HS-27A (cell line): ENCODE data around the gene RXRA.

Experiments used
- DNase-seq: peaks from one replicate; pipeline ENCODE4 v3.0.0-alpha.2; 2012; ENCODE audit warnings: low read depth, missing footprints

Gene RXRA

DNA sequence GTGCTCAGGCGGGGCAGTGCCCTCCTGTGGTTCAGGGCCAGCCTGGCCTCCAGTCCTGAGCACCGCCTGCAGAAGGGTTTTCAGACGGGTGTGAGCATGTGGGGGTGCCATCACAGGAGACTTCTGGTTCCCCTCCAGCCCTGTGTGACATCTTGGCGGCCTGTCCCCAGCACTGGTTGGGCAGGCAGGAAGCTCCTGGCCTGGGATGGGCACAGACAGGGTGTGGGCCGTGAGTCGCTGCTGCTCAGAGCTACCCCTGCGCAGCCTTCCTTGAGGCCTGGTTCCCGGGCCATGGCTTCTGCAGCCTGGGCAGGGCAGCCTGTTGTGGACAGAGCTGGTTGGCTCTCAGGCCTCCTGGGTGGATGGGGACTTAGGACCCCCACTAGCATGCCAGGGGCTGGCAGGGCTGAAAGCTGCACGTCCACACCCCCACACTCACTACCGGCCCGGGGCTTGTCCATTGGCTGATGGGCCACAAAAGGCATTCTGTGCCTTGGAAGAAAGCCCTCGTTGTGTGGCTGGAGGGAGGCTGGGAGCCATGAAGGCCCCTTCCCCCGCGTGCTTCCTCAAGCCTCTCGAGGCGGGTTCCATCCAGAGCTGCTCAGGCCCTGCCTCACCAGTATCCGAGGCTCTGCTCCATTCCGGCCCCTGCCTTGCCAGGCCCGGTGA lies 58.7 kb downstream of the RXRA start:
- no peak for DNase-seq

DNA sequence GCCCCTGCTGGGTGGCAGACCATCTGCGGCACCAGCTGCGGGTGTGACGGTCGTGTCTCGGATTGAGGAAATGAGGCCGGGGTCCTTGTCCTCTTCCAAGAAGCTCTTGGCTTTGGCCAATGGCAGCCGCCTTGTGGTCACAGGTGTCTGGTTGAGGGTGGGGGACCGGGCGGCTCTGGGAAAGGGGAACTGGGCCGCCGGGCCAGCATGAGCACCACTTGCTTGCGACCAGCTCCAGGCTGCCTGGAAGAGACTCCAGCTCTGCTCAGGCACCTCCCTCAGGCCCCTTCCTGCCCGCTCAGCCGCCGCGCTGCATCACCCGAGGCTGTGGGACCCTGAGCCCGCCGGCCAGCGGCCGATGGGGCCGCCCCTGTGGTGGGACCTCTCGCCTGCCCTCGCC lies 59.7 kb downstream of the RXRA start:
- DNase-seq, result no peak

DNA sequence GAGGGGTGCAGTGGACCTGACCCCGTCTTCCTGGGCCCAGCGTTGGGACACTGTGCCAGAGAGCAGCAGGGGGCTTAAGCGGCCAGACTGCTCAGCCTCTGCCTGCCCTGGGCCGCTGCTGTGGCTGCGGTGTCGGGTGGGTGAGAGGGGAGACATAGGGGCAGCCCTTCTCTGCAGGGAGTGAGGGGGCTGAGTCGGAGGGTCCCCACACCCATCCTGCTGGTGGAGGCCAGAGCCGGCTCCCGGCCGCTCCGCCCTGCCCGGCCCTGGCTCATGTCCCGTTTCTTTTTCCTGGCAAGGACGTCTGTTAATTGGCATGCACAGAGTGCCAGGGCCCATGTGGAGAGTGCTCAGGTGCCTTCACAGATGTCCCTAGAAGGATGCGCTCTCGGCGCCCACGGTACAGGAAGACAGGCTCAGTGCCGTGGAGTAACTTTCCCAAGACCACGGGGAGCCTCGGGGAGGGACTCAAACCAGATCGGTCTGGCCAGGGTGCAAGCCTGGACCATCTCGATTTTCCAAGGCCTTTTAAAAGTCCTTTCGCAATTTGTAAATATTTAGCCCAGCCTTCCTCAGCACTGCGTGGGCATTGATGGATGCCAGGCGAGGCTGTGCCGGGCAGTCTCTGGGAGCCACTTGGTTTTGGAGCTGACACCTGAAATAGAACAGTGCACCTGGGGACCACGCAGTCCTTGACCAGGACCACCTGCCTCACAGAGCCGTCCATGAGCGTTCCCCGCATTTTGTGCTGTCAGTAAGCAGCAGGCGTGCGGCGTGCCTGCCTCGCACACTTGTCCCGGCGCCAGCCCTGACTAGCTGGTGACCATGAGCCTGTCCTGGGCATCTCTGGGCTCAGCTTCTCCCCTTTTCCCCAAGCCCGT lies 60.9 kb downstream of the RXRA start:
- DNase-seq, result no peak

DNA sequence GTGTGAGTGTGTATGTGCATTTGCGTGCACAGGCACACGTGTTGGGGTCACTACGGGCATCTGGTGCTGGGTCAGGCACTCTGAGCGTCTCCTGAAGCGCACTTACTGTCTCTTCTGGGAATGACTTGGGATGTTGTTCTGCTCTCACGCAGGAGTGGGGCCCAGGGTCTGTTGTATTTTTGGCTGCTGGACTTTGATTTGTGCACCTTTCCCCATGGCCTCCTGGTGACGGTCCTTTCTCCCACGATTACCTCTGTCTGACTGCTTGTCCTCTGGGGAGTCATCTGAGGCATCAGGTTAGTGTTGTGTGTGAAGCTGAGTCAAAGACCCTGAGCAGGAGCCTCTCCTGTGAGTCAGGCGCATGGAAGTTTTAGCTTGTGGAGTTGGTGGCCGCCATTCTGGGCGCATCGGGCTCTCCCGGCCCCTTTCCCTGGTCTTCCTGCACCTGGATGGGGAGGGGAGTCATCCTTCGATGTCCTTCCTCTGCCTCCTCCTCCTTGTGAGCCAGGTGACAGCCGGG lies 62.1 kb downstream of the RXRA start:
- DNase-seq, result no peak

DNA sequence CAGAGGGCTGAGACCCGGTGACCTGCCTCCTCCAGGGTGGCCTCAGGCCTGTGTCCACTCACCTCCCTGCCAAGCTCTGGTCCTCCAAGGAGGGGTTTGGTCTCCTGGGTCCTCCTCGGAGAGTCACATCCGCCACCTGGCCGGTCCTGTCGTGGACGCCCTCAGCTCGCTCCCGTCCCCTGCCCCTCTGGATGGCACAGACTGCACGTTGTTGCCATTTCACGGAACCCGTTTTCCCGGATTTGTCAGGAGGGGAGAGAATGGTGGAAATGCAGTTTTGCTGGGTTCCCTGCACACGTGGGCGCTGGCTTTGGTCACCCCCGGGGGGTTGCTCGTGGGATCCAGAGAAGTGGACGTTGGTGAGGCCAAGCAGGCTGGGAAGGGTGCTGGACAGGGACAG lies 62.7 kb downstream of the RXRA start:
- no peak for DNase-seq

DNA sequence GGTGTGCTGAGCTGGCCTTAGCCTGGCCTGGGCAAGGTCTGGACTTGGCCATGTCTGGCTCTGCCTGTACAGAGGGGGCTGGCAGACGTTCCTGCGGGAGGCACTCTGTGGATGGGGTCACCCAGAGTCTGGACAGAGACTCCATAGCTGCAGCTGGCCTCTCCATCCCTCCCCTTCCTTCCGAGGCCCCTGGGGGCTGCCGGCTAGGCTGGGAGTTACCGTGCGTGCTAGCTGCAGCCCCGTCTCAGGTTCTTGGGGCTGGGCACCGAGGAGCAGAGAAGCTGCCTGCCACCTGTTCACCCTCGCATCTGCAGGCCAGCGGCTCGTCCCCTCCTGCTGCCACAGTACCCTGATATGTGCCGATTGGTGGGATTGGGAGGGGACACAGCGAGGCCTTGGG lies 63.4 kb downstream of the RXRA start:
- no peak for DNase-seq

DNA sequence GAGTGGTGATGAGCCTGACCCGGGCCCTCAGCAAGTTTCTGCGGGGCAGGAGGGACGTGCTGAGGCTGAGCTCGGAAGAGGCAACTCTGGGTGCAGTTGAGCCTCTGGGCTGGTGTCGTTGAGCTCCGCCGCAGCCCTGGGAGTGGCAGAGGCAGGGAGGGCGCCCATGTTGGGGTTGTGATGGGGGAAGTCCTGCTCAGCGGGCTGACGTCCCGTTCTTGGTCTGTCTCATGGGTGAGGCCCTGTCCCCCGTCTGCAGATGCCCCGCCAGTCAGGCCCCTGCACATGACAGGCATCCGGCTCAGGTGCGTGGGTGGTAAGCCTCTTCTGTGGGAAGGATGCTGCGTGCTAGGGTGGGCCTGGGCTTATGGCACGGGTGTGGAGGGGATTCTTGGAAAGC lies 64.3 kb downstream of the RXRA start:
- DNase-seq, result no peak

DNA sequence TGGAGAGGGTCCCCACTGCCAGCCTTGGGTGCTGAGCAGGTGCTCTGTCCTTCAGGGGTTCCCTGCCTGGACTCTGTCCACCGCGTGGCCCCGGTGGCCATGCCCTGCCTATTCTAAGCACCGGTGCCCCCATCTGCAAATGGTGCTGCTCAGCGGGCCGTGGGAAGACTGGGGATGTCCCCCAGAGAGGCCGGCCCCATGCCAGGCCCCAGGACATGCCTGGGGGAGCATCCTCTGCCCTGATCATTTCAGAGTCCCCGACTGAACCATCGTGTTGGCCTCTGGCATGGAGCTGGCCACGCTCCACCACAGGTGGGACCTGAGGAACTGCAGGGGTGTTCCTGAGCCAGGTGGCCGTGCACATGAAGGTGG lies 64.7 kb downstream of the RXRA start:
- no peak for DNase-seq

DNA sequence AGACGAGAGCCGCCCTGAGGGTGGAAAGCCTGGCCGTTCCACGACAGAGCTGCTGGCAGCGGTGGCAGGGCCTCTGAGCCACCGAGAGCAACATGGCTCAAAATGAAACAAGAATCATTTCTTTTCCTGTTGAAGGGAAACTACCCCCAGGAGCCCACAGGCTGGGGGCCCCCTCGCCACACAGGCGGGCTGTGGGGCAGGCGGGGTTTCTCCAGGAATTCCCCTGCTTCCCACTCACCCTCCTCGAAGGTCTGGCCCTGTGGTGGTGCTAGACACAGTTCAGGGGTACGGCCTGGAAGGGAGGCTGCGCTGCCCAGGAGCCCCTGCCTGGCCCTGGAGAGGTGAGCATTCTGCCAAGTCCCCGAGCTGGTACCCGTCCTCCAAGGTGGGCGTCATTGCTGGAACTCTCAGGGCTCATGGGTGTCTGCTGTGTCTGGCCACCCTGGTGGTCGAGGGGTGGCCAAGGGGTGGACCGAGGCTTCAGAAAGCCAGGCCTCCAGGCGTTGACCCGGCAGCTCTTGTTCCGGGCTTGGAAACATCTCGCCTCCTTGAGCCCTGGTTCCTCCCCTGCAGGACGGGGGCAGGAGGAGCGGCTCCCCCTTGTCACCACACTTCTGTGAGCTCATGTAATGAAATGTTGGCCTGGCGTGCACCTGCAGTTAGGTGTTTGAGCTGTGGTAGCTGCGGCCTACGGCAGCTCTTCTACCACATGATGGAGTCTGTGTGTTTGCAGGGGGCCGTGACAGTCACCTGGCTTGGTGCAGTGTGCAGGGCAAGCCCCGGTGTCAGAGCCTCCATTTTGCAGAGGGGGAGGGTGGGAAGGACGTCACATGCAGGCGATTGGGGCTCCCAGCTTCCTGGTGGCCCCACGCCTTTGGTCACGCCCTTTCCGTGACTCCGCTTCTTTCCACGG lies 65.3 kb downstream of the RXRA start:
- DNase-seq, result no peak

DNA sequence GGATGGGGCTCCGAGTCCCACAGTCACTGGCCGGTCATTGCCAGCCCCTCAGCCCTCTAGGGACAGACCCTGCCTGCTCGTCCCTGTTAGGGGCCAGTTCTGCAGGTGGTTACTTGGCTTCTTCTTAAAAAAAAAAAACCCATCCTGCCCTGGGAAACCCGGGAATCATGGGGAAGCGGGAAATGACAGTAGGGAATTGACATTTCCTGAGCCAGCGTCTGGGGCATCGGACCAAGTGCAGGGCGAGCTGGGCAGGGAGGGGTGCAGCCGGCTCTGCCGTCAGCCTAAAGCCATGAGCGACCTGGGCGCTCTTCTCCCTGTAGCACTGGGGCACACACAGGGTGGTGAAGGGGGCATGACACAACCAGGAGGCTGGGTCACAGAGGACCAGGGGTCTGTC lies 66.6 kb downstream of the RXRA start:
- DNase-seq, result no peak

DNA sequence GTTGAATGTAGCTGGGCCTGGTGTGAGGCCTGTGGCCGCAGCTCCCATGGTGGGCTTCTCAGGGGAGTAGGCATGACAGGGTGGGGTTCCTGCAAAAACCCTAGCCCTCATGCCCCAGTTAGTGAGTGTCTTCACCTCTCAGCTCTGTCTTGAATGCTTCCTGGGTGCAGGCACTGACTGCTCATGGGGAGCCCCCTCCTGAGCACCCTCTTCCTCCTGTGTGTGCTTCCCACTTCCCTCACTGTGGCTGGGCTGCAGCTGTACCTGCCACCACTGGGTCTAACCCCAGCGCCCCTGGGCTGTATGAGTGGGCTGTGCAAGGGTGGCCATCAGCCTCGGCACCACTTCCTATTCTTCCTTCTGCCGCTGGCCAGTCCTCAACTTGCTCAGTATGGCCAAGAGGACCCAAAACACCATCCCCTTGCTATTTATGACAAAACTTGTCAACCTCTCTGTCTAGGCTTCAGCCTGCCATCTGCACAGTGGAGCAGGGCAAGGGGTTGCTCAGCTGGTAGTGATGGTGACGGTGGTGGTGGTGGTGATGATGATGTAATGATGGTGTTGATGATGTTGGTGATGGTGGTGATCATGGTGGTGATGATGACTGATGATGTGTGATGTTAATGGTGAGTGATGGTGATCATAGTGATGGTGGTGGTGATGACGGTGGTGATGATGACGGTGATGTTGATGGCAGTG lies 67.5 kb downstream of the RXRA start:
- no peak for DNase-seq

DNA sequence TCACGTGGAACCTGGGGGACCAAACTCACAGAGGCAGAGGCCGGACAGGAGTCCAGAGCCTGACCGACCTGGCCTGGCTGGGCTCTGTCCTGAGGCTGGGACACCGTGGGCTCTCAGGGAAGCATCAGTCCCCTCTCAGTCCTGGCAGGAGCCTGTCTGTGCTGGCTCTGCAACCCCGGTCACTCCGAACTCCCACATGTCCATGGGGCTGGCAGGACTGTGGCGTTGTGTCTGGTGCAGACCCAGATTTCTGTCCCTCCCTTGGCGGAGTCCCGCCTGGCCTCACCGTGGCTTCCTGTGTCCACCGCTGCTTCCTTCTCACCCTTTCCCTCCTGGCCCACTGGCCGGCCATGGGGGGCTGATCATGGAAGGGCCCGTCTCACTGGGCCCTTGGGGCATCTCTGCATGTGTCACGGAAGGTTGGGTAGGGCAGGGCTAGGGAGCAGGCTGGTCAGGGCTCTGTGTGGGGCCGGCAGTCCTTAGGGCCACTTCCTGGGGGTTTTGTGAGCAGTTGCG lies 68.8 kb downstream of the RXRA start:
- DNase-seq, result no peak

DNA sequence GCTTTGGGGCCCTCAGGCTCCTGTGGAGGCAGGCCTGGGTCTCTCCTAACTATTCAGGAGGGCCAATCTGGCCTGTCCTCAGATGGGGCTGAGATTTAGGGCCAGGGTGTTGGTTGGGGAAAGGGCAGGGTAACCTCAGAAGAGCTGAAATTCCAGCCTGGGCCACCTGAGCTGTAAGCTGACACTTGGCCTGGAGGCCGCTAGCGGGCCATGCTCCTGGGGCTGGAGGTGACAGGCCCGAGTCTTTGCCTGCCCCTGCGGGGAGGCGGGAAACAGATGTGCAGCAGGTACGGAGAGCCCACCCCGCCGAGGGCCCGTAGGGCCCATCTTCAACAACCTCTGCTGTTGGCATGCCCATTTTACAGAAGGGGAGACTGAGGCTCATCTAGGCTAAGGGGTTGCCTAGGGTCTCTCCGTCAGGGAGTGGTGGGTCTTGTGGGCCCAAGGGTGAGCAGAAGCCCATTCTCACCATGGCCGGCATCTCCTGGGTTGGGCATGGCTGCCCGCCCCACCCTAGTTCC lies 69.5 kb downstream of the RXRA start:
- DNase-seq, result no peak

DNA sequence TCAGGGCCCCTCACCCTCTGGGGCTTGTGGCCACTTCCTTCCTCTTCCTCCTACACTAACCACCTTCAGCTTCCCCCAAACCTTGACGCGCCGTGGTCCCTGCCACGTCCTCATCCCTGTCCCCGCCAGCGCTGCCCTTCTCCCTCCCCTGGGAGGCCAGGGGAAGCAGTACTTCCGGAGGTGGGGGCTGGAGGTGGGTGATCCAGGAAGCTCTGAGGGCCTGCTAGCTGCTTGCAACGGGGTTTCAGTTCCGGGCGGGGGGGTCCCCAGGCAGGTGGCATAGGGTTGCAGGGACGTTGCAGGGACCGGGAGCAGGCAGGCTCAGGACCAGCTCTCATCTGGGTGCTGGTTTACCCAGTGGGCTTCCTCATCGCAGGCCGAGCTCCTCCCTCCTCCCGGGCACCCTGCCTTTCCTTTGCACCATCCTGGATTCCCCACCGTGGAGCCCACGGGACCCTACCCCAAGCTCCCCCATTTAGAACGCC lies 70.0 kb downstream of the RXRA start:
- DNase-seq, result no peak

DNA sequence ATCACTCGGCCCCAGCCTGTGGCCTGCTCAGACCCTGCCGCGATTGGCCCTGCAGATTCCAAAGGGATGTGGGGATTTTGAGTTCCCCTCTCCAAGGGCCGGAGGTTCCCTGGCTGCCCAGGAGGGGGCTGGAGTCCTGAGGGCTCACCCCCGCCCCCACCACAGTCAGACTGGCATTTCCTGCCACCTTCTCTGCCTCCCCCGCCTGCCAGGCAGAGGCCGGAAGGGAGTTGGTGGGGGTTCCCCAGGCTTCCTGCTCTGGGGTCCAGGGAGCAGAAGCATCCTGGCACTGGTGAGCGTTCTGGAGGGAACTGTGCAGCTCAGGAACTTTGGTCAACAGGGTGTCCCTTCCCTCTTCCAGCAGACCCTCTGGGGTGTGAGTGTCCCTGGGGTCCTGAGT lies 70.6 kb downstream of the RXRA start:
- DNase-seq, result no peak

DNA sequence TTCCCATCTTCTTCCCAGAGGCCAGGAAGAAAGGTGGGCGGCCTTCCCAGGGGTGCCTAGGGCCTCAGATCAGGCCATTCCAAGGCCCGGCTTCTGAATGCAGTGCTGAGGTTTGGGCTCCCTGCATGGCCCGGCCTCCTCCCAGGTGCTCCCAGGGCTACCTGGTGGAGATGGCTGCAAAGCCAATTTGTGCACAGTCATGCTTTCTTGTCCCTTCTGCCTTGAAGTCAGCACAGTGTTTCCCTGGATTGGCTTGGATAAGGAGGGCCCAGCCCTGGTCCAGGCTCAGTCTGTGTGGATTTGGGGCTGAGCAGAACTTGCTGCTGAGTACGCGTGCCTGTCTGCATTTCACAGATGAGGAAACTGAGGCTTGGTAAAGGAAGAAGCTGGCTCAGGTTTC lies 72.5 kb downstream of the RXRA start:
- no peak for DNase-seq

DNA sequence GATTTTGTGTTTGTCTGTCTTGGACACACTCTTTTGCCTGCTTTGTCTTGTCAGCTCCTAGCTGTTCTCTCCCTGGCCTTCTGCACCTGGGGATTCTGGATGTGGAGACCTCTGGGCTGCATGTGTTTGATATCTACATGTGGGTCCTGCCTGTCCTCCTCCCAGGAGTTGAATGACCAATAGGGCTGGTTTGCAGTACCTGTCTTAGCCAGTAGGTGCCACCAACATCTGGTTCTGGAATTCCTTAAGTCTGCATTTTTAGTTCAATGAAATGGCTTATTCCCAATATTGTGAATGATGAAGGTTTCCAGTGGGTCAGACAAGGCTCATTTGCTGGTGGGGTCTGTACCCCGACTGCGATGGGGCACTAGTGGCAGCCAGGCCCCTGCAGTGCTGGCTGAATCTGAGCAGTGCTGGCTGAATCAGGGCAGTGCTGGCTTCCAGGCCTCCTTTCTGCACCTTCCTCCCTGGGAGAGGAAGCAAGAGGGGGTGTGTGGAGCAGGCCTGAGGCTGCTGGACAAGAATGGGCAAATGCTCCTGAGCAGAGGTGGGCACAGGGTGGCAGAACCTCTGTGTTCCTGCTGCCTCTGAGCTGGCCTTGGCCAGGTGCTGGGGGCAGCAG lies 73.3 kb downstream of the RXRA start:
- DNase-seq, result no peak

DNA sequence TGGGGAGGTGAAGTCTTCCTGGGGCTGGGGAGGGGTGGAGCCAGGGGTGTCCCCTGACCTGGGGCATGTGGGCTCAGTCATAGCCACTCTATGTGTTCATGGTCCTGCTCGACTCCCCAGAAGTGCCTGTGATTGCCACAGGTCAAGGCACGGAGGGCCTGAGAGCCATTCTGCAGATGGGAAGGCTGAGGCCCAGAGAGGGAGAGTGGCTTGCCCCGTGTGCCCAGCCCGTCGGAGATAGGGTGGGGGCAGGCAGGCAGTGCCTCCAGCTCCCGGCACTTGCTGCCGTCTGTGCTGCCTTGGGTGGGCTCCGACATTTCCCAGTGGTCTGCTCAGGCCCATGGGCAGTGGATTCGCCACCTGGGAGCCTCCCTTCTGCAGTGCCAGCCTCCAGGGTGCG lies 74.0 kb downstream of the RXRA start:
- no peak for DNase-seq

DNA sequence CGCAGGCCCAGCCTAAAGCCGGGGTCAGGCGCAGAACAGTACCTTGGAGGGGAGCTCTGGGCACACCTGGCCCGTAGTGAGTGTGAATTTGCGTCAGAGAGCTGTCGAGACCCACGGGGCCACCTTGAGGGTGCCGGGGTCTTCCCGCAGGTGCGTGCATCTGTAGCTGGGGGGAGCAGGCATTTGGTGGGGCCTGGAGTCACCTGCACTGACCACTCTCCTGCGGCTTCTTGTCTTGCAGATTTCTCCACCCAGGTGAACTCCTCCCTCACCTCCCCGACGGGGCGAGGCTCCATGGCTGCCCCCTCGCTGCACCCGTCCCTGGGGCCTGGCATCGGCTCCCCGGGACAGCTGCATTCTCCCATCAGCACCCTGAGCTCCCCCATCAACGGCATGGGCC lies 75.1 kb downstream of the RXRA start:
- no peak for DNase-seq

DNA sequence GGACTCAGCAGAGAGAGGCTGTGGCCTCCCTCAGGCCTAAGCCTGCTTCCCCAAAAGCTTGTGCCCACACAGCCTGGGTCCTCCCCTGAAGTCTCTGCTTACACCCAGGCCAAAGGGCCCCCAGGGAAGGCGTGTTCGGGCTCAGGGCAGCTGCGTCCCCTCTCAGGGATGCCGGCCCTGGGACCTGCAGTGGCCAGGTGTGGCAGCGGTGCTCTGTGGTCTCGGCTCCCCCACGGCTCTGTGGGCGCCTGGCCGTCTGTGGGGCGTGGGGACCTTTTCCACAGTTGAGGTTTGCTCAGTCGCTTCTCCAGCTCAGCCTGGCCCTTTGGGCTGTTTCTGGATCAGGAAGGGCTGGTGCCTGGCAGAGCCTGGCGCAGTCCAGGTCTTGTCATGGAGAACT lies 75.9 kb downstream of the RXRA start:
- DNase-seq, result no peak

DNA sequence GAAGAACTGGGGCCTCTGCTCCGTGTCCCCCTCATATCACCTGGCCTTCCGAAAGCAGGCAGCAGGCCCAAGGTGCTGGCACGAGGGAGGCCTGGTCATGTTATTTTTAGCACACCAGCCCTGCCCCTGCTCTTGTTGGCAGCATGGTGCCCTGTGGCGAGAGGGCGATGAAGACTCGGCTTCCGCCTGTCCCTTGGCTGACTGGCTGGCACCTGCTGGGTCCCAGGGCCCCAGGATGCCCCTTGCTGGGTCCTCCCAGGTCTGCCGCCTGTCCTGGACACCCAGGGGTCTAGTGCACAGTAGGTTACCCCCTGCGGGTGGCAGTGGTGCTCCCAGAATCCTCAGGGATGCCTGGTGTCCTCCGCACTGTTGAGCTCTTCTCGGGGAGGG lies 77.0 kb downstream of the RXRA start:
- no peak for DNase-seq
